Measurements from ENCODE around the gene TBC1D22A. TPM values are rescaled to one million over a fixed set of nuclear protein-coding genes. Genes with fewer than 3 reads are reported as not detected.

TBC1D22A gene
- total and polyA plus RNA-seq, 2 donors (not counting 3 experiments of a cell fraction or from before 2014, with no cell fraction given), result 26.1 to 32.4 TPM

DNA sequence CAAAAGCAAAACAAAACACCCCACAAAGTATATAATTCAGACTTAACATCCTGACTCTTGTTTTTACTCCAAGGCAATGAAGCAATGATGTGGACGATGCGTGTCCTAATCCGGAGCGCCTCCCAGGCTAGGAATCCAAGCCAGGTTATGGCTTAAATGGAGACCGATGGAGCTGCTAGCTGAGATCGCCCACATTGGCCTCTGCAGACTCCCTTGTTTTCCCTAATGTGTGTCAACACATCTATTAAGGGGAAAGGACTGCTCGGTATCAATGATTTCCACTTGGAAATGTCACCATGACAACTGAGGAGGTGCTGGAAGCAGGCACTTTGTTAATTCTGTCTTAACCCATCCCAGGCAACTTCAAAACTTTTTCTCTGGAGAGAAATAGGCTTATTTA, 311.7 kb downstream of the TBC1D22A start:
- no peaks in the 10 kb centered on the region for H4K20me1 ChIP-seq (replicated peaks; ENCODE audit: control insufficient read depth, extremely low read depth, insufficient read depth, low read length)
- H3K79me2 ChIP-seq (ENCODE audit: control insufficient read depth, insufficient read depth, low read length), result no peaks in the 10 kb centered on the region
- H3K4me2 ChIP-seq (ENCODE audit: insufficient read depth, low read length), result no peak overlapping the region
- no peak for FAIRE-seq
- no peaks in the 10 kb centered on the region for H3K4me1 ChIP-seq (ENCODE audit: control insufficient read depth, extremely low read depth, insufficient read depth, low read length)
- no peak overlapping the region for H3K27ac ChIP-seq (ENCODE audit: insufficient read depth, low read depth, low read length)
- no peak overlapping the region for H3K4me3 ChIP-seq (replicated peaks in 1 of 3; ENCODE audit: insufficient read depth in 1 of 3, low read depth in 1 of 3, low read length in 3 of 3)
- BruUV-seq (replicated peaks), result no TSS peak
- POLR2A ChIA-PET, result no interaction called here
- no peak for DNase-seq (ENCODE audit: low read depth, low spot score)
- H3K36me3 ChIP-seq (ENCODE audit: control insufficient read depth in 2 of 2, extremely low read depth in 1 of 2, insufficient read depth in 2 of 2, low read length in 2 of 2), result no peaks in the 10 kb centered on the region
- dilution Hi-C loops (cut with MboI; ENCODE audit: extremely low pct_ligation_motif_present, low sequenced_read_pairs), result no loop called here
- CTCF ChIA-PET, result no interaction called here
- TF ChIP-seq POLR2A (IDR thresholded peaks at IDR 0.05; ENCODE audit: low read depth, low read length), result no peak
- TF ChIP-seq POLR2AphosphoS5 (IDR thresholded peaks at IDR 0.05; ENCODE audit: insufficient read depth, low read depth, low read length), result no peak
- TF ChIP-seq EZH2 (IDR thresholded peaks at IDR 0.05; ENCODE audit: borderline replicate concordance, low read depth, low read length, severe bottlenecking), result no peak
- no peak for TF ChIP-seq MYC (IDR thresholded peaks at IDR 0.05; ENCODE audit: low read depth, low read length)
- TF ChIP-seq FOS (IDR thresholded peaks at IDR 0.05; ENCODE audit: borderline replicate concordance, insufficient read depth, low read length), result no peak
- intact Hi-C loops (cut with micrococcal nuclease), result no loop called here
- no peaks in the 10 kb centered on the region for H3K9me3 ChIP-seq (replicated peaks; ENCODE audit: control insufficient read depth, insufficient read depth, low read length)
- H3K27me3 ChIP-seq (ENCODE audit: control insufficient read depth in 2 of 2, insufficient read depth in 2 of 2, low read length in 2 of 2), result no peaks in the 10 kb centered on the region
- H3K9me1 ChIP-seq (replicated peaks; ENCODE audit: control insufficient read depth, extremely low read depth, insufficient read depth, low read length), result no peaks in the 10 kb centered on the region
- H3K9ac ChIP-seq (replicated peaks; ENCODE audit: extremely low read depth, insufficient read depth, low read length), result no peak overlapping the region
- H2AFZ ChIP-seq (ENCODE audit: low read depth, low read length), result no peak overlapping the region

DNA sequence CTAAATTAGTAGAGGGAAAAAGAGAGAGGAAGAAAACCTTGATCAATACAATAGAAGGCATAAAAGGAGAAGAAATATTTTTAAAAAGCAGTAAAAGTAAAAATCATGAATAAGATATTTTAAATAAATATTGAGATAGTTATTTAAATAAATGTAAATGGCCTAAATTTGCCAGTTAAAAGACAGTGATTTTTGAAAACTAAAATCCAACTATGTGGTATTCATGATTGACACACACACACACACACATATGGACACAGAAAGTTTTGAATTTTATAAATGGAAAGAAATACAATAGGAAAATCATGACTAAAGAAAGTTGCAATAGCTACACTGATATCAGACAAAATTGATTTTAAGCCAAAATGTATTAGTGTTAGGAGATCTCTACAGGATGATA, 313.1 kb downstream of the TBC1D22A start:
- no peaks in the 10 kb centered on the region for H3K9me3 ChIP-seq (replicated peaks; ENCODE audit: control insufficient read depth, insufficient read depth, low read length)
- no peaks in the 10 kb centered on the region for H3K79me2 ChIP-seq (ENCODE audit: control insufficient read depth, insufficient read depth, low read length)
- H3K4me2 ChIP-seq (ENCODE audit: insufficient read depth, low read length), result no peak overlapping the region
- POLR2A ChIA-PET, result no interaction called here
- dilution Hi-C loops (cut with MboI; ENCODE audit: extremely low pct_ligation_motif_present, low sequenced_read_pairs) (no loop called here), intact Hi-C loops (cut with micrococcal nuclease) (no loop called here)
- H2AFZ ChIP-seq (ENCODE audit: low read depth, low read length), result no peak overlapping the region
- H3K36me3 ChIP-seq (ENCODE audit: control insufficient read depth in 2 of 2, extremely low read depth in 1 of 2, insufficient read depth in 2 of 2, low read length in 2 of 2), result no peaks in the 10 kb centered on the region
- CTCF ChIA-PET, result no interaction called here
- no peaks in the 10 kb centered on the region for H4K20me1 ChIP-seq (replicated peaks; ENCODE audit: control insufficient read depth, extremely low read depth, insufficient read depth, low read length)
- no peaks in the 10 kb centered on the region for H3K4me1 ChIP-seq (ENCODE audit: control insufficient read depth, extremely low read depth, insufficient read depth, low read length)
- no peak overlapping the region for H3K9ac ChIP-seq (replicated peaks; ENCODE audit: extremely low read depth, insufficient read depth, low read length)
- no peak overlapping the region for H3K27ac ChIP-seq (ENCODE audit: insufficient read depth, low read depth, low read length)
- H3K27me3 ChIP-seq (ENCODE audit: control insufficient read depth in 2 of 2, insufficient read depth in 2 of 2, low read length in 2 of 2), result no peaks in the 10 kb centered on the region
- no peak overlapping the region for H3K4me3 ChIP-seq (replicated peaks in 1 of 3; ENCODE audit: insufficient read depth in 1 of 3, low read depth in 1 of 3, low read length in 3 of 3)
- no TSS peak for BruUV-seq (replicated peaks)
- no peaks in the 10 kb centered on the region for H3K9me1 ChIP-seq (replicated peaks; ENCODE audit: control insufficient read depth, extremely low read depth, insufficient read depth, low read length)
- FAIRE-seq (no peak), DNase-seq (ENCODE audit: low read depth, low spot score) (no peak)
- no peak for TF ChIP-seq POLR2AphosphoS5 (IDR thresholded peaks at IDR 0.05; ENCODE audit: insufficient read depth, low read depth, low read length)
- TF ChIP-seq, protein P1, sequence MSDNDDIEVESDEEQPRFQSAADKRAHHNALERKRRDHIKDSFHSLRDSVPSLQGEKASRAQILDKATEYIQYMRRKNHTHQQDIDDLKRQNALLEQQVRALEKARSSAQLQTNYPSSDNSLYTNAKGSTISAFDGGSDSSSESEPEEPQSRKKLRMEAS (IDR thresholded peaks at IDR 0.05; ENCODE audit: insufficient read depth, insufficient read length), result no peak
- TF ChIP-seq GATA2 (IDR thresholded peaks at IDR 0.05; ENCODE audit: insufficient read depth, insufficient read length, low read depth, low read length), result no peak
- TF ChIP-seq MYC (IDR thresholded peaks at IDR 0.05; ENCODE audit: low read depth, low read length), result no peak
- TF ChIP-seq, protein P2, sequence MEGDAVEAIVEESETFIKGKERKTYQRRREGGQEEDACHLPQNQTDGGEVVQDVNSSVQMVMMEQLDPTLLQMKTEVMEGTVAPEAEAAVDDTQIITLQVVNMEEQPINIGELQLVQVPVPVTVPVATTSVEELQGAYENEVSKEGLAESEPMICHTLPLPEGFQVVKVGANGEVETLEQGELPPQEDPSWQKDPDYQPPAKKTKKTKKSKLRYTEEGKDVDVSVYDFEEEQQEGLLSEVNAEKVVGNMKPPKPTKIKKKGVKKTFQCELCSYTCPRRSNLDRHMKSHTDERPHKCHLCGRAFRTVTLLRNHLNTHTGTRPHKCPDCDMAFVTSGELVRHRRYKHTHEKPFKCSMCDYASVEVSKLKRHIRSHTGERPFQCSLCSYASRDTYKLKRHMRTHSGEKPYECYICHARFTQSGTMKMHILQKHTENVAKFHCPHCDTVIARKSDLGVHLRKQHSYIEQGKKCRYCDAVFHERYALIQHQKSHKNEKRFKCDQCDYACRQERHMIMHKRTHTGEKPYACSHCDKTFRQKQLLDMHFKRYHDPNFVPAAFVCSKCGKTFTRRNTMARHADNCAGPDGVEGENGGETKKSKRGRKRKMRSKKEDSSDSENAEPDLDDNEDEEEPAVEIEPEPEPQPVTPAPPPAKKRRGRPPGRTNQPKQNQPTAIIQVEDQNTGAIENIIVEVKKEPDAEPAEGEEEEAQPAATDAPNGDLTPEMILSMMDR (IDR thresholded peaks at IDR 0.05; ENCODE audit: extremely low read depth in 1 of 2, insufficient read depth in 1 of 2, low read depth in 1 of 2, low read length in 2 of 2), result no peak
- TF ChIP-seq POLR2A (IDR thresholded peaks at IDR 0.05; ENCODE audit: low read depth, low read length), result no peak
- TF ChIP-seq FOS (IDR thresholded peaks at IDR 0.05; ENCODE audit: borderline replicate concordance, insufficient read depth, low read length), result no peak
- no peak for TF ChIP-seq EZH2 (IDR thresholded peaks at IDR 0.05; ENCODE audit: borderline replicate concordance, low read depth, low read length, severe bottlenecking)
- no peak for TF ChIP-seq JUN (IDR thresholded peaks at IDR 0.05; ENCODE audit: borderline replicate concordance, insufficient read depth, insufficient read length, low read depth)
